ENCODE data around the gene GRIFIN.

- TF ChIP-seq CTCF (IDR thresholded peaks at IDR 0.05 in 2 of 3, conservative IDR thresholded peaks at IDR 0.05 in 1 of 3; ENCODE audit: insufficient read depth in 2 of 3, low read depth in 1 of 3, low read length in 3 of 3), result no peak
- TF ChIP-seq ATF3 (IDR thresholded peaks at IDR 0.05), result no peak
- no peak for TF ChIP-seq ATF3 (CRISPR knock-in tag; conservative IDR thresholded peaks at IDR 0.05)
- no peak for TF ChIP-seq MTF1 (CRISPR knock-in tag; IDR thresholded peaks at IDR 0.05; ENCODE audit: borderline replicate concordance)
- no peak for TF ChIP-seq KDM5B (IDR thresholded peaks at IDR 0.05; ENCODE audit: insufficient replicate concordance, low read depth, low read length)
- no peak for TF ChIP-seq ERF (CRISPR knock-in tag; IDR thresholded peaks at IDR 0.05)
- no peak for TF ChIP-seq EZH2 (IDR thresholded peaks at IDR 0.05; ENCODE audit: borderline replicate concordance, low read depth, low read length)
- TF ChIP-seq RFX7 (CRISPR knock-in tag; IDR thresholded peaks at IDR 0.05), result no peak
- TF ChIP-seq HDAC8 (tag; IDR thresholded peaks at IDR 0.05), result no peak
- TF ChIP-seq GATA2 (CRISPR knock-in tag; IDR thresholded peaks at IDR 0.05), result no peak
- TF ChIP-seq MTA1 (IDR thresholded peaks at IDR 0.05; ENCODE audit: borderline replicate concordance), result no peak
Observed at GRCh38 chr7:2438775-2439174, 37.4 kb downstream of the GRIFIN start.
